ENCODE results near the gene SRD5A1. TPM values are rescaled to one million over a fixed set of nuclear protein-coding genes. Genes with fewer than 3 reads are reported as not detected.

SRD5A1 gene
- polyA plus RNA-seq, 2 of the 4 experiments (the other 2 are of a cell fraction): 9.7 to 25.4 TPM

GRCh38 chr5:6683241-6683640 is 50.0 kb downstream of the SRD5A1 start:
- no peak for FAIRE-seq

GRCh38 chr5:6684075-6684474 is 50.8 kb downstream of the SRD5A1 start:
- Histone ChIP-seq H3K4me1 (no peaks in the 10 kb centered on the region), H3K4me3 (no peak overlapping the region), H3K27ac (no peak overlapping the region), H3K9me3 (no peaks in the 10 kb centered on the region), H3K4me2 (no peak overlapping the region)
- TF ChIP-seq ZC3H11A (IDR thresholded peaks at IDR 0.05) (no peak), ZNF302 (CRISPR knock-in tag; IDR thresholded peaks at IDR 0.05) (no peak), ZSCAN20 (CRISPR knock-in tag; IDR thresholded peaks at IDR 0.05) (no peak), KDM5A (IDR thresholded peaks at IDR 0.05) (no peak), POLR2AphosphoS2 (conservative IDR thresholded peaks at IDR 0.05; ENCODE audit: low read length) (no peak), RAD21 (conservative IDR thresholded peaks at IDR 0.05 in 1 of 2, IDR thresholded peaks at IDR 0.05 in 1 of 2) (no peak), MAFK (IDR thresholded peaks at IDR 0.05; ENCODE audit: partially characterized antibody) (no peak), SMC3 (IDR thresholded peaks at IDR 0.05) (no peak), HEYL (CRISPR knock-in tag; IDR thresholded peaks at IDR 0.05) (no peak), BCL3 (IDR thresholded peaks at IDR 0.05) (no peak), GATA3 (IDR thresholded peaks at IDR 0.05; ENCODE audit: borderline replicate concordance) (no peak), CBX8 (IDR thresholded peaks at IDR 0.05) (no peak), HOXB13 (CRISPR knock-in tag; IDR thresholded peaks at IDR 0.05; ENCODE audit: low read depth) (no peak), HOXB5 (CRISPR knock-in tag; IDR thresholded peaks at IDR 0.05) (no peak), POLR2A (IDR thresholded peaks at IDR 0.05; ENCODE audit: low read length) (no peak), ESRRA (IDR thresholded peaks at IDR 0.05; ENCODE audit: borderline replicate concordance, low read length) (no peak), JUN (IDR thresholded peaks at IDR 0.05) (no peak), HDAC2 (IDR thresholded peaks at IDR 0.05) (no peak), REST (IDR thresholded peaks at IDR 0.05) (no peak)
- ChIA-PET CTCF (interaction anchor here (1.0 kb wide), 1 partner anchor 61 kb away, joined by 3 read pairs; no protein-coding TSS in a partner anchor), POLR2A (no interaction called here)
- no peak for ATAC-seq
- 33% methylated on average over 4 of the region's 4 CpGs for WGBS (ENCODE audit: missing lambda C conversion rate)
- no peak for FAIRE-seq
- no peak for DNase-seq (ENCODE audit: low read depth in 1 of 2, low spot score in 1 of 2)

More at GRCh38 chr5:6683241-6683640, 50.0 kb downstream of the SRD5A1 start:
- Histone ChIP-seq H3K4me2 (no peak overlapping the region), H3K4me1 (no peaks in the 10 kb centered on the region), H3K9me3 (no peaks in the 10 kb centered on the region), H3K4me3 (no peak overlapping the region), H3K27ac (no peak overlapping the region)
- TF ChIP-seq HOXB5 (CRISPR knock-in tag; IDR thresholded peaks at IDR 0.05) (no peak), HEYL (CRISPR knock-in tag; IDR thresholded peaks at IDR 0.05) (no peak), KDM1A (IDR thresholded peaks at IDR 0.05; ENCODE audit: low read depth) (no peak), RAD21 (conservative IDR thresholded peaks at IDR 0.05 in 1 of 2, IDR thresholded peaks at IDR 0.05 in 1 of 2) (no peak)
- WGBS (ENCODE audit: missing lambda C conversion rate): 54% methylated on average over 8 of the region's 8 CpGs
- no peak for ATAC-seq
- POLR2A ChIA-PET: no interaction called here
- CTCF ChIA-PET: interaction anchor here (1.0 kb wide), 1 partner anchor 62 kb away, joined by 3 read pairs; no protein-coding TSS in a partner anchor
- DNase-seq (ENCODE audit: low read depth in 1 of 2, low spot score in 1 of 2): no peak

- no peak overlapping the region for H3K4me2 ChIP-seq
- WGBS (ENCODE audit: missing lambda C conversion rate): 43% methylated on average over 6 of the region's 6 CpGs
- TF ChIP-seq PHF8 (IDR thresholded peaks at IDR 0.05; ENCODE audit: borderline replicate concordance, low read depth) (no peak), POLR2AphosphoS2 (conservative IDR thresholded peaks at IDR 0.05; ENCODE audit: low read length) (no peak), ZNF302 (CRISPR knock-in tag; IDR thresholded peaks at IDR 0.05) (no peak), JUN (IDR thresholded peaks at IDR 0.05) (no peak)
- DNase-seq (ENCODE audit: low read depth in 1 of 2, low spot score in 1 of 2) (no peak), FAIRE-seq (no peak), ATAC-seq (no peak)
- no peaks in the 10 kb centered on the region for H3K4me1 ChIP-seq
- H3K9me3 ChIP-seq: no peaks in the 10 kb centered on the region
- no peak overlapping the region for H3K4me3 ChIP-seq
- no peak overlapping the region for H3K27ac ChIP-seq
- ChIA-PET CTCF (no interaction called here), POLR2A (interaction anchor here (1.2 kb wide), 1 partner anchor 54 kb away, joined by 3 read pairs; the partner anchor contains the start of genes NSUN2 and SRD5A1)
These were observed 53.3 kb downstream of the SRD5A1 start for GRCh38 chr5:6686501-6686900.

Data from A549 (cell line).